NK-92 treated with Interleukin-12 subunit alpha and Interleukin-12 subunit beta, amount 100 ng/mL, for 24 hours (cell line): ENCODE measurements around the gene FMN1.

Experiments used
- DNase-seq: peaks from one replicate; lab custom pipeline; 2025; lab: John Stamatoyannopoulos, UW

The FMN1 gene

DNA sequence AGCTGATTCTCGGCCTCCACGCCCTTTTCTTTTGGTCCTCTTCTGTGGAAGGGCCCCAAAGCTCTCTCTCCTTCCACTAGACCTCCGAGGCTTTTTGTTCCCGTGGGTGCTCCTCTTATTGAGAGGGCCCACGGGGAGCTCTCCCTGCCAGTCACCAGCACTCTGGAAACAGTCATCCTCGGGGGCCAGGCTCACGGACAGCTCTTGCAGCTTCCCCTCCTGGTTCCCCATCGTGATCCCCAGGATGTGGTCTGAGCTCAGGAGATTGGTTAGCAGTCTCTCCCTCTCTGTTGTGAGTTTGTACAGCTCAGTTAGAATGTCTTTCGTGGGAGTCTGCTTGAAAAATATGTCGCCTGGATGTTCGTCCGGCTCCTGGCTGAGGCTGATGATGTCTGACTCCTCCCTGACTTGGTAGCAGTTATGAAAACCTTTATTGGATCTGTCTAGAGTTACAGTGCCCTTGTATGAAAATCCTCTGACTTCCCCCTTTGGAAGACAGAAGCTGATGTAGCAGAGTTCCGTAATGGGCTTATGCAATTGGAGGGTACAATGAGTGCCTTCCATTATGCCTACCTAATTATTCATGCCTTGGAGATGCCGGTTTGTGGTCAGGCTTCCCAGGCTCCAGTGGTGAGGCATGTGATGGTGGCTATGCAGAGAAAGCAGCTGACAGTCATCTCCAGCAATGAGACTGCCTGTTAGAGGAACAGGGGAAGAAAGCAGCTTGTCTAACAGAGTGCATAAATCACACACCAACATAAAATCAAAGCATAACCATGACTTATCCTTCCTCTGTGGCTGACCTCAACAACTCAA lies 40.0 kb downstream of the FMN1 start:
- DNase-seq: no peak

GRCh38 chr15:33153548-33153947 lies 41.0 kb downstream of the FMN1 start:
- DNase-seq: no peak

- DNase-seq: no peak
These were observed 41.9 kb downstream of the FMN1 start for GRCh38 chr15:33152502-33153109.

DNA sequence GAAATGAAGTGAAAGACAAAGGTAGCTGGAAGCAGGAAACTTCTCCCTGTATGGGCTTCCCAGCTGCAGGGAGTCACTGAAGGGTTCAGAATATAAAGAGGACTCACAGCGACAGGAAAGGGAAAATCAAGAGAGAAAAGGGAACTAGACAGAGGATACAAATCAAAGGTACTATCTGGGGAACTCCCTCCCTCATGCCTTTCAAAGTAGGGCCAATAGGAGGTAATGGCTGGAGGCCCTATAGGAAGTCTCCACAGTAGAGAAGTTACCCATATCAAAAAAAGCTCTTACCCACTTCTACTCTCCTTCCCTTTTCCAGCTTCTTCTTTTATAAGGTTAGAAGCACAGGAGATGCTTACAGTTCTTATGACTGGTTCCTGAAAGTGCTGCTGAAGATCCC lies 43.5 kb downstream of the FMN1 start:
- no peak for DNase-seq

DNA sequence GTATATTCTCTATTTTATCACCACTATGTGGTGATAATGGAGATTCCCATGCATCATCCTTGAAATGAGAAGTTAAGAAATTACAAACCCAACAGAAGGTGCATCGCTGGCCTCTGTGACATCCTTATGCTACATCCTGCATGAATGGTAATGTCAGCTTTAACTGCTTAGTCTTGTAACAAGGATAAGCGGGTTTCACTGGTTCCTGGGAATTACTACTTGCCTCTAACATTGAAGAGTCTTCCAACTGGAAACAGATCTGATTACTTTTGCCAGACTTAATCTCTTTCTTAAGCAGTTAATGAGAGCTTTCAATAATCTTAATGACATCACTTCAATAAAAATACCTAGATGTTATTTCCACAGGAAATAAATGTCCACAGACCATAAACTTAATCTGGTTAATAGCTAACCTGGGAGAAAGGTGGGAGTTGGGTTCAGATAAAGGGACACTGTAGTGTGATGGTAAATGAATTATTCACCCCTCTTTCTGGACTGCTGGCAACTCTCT lies 44.0 kb downstream of the FMN1 start:
- no peak for DNase-seq

- no peak for DNase-seq
These were observed 44.6 kb downstream of the FMN1 start for GRCh38 chr15:33149919-33150318.

DNA sequence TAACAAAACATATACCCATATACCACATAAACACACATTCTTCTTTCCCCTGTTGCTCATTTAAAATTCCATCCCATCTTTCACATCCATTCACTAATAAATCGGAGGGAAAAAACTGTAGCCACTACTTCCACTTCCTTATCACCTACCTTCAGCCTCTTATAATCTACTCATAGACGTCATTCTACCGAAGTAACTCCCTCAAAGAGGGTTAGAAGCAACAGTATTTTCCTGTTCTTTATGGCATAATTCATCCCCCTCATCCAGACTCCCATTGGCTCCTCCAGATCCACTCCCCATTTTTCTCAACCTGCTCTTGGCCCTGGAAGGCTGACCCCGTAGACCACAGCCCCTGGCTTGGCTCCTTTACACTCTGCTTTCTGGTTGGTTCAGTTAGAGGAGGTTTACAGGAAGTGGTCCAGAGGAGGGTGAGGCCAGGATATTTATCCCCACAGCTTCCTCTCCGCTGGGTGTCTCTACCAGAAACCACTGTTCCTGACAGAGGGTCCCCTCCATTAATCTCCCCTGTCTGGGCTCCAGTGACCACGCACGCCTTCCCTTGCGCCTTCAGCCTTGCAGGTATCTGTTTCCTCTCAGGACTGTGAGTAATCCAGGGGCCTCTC lies 46.3 kb downstream of the FMN1 start:
- no peak for DNase-seq

DNA sequence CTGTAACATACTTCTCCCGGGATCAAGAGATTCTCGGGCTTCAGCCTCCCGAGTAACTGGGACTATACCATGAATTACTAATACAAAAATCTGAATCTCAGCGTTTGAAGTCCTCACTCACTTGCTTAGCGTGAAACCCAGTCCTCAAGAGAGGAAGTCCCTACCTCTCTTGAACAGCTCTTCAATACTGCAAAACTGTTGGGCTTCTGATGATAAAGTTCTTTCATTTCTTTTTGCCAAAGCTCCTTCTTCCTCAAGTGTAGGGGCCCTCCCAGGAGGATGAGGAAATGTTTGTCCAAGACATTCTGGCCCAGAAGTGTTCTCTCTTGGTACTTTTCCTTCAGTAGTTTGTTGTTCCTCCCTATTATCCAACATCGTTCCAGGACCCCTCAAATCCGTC lies 48.5 kb downstream of the FMN1 start:
- DNase-seq: no peak

- no peak for DNase-seq
These were observed 49.1 kb downstream of the FMN1 start for GRCh38 chr15:33145447-33145846.

GRCh38 chr15:33142708-33143107 lies 51.8 kb downstream of the FMN1 start:
- DNase-seq: no peak

DNA sequence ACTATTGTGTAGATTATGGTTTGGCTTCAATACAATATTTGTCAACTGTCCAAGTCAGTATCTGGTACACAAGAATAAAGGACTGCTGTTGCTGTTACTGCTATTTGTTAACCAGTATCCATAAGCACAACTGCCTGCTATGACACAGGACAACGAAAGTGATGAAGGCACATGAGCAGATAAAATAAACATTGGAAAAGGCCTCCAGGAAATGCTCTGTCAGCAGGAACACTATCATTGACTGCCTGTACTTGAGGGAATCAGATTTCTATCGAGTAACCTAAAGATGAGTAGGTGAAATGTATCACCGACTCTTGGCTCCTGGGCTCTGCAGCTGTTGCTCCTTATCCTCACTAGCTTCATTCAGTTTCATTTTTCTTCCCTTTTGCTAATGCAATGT lies 56.5 kb downstream of the FMN1 start:
- no peak for DNase-seq

DNA sequence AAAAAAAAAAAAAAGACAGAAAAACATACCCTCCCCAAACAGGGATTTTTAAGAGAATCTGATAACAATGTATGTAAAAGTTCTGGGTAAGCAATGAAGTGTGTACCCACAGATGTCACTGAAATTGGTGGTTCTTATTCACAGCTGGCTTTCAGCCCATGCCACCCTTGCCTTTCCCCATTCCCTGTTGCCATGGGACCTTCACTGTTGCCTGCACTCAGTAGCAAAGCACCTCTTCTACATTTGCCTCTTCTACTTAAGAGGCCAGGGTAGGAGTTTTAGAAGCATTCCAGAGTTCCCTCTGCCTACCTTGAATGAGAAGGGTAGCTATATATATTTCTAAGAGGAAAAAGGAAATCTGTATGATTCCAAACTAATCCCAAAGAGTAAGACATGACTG lies 57.4 kb downstream of the FMN1 start:
- no peak for DNase-seq

DNA sequence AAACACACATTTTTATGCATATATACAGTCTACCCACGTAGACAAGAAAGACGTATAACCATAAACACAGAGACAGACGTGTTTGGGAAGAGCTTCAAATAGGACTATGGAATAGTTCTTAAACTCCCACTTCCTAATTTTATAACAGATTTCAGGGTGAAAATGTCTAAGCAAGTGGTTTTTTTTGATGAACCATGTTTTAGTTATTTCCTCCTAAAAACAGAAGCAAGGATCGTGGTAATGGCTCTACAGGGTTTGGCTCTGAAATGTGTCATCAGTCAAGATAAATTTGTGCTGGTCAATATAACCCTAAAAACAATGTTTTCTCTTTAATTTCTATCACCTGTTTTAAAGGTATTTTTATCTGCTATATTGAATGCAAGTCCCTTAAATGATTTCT lies 58.2 kb downstream of the FMN1 start:
- no peak for DNase-seq

GRCh38 chr15:33135355-33135781 lies 59.1 kb downstream of the FMN1 start:
- no peak for DNase-seq

- no peak for DNase-seq
These were observed 61.7 kb downstream of the FMN1 start for GRCh38 chr15:33132722-33133345.

DNA sequence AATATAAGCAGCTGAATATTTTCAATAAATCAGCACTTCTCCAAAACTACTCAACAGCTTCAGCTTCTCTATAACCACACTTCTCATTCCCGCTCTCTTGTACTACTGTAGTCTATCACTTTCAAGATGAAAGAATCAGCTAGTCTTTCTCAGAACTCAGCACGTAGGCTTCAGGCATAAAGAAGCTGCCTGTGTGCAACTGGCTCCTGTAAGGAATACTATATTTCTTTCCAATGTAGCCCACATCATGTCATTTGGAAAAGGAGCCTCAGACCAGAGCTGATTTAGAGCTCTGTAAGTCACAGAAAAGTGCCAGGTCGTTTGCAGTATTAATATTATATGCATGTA lies 62.3 kb downstream of the FMN1 start:
- no peak for DNase-seq

DNA sequence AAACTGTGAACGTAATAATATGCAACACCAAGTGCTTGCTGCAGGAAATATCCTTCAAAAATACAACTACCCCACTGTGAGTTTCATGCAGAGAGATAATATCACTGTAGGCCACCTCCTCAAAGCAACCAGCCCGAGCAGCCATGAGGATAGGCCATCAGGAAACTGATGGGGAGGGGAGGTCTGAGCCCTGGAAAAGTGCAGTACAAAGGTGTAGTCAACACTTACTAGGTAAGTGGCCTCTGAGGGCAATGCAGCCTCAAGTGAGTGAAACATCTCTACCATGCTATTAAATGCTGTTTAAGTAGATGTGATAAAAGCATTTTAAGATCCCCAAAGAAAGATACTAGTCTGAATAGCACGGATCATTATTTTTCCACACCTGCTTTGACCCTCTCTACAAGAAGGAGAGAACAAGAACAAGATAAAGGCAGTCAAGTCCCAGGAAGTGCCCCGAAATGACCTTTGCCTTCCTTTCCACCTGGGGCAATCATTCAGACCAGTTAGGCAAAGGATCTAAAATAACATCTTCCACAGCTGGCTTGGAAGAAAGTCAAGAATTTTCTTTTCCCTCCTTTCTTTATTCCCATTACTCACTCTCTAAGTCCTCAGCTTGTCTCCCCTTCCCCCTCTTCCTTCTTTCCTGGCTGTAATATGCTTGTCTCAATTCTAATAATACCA lies 62.8 kb downstream of the FMN1 start:
- DNase-seq: no peak

DNA sequence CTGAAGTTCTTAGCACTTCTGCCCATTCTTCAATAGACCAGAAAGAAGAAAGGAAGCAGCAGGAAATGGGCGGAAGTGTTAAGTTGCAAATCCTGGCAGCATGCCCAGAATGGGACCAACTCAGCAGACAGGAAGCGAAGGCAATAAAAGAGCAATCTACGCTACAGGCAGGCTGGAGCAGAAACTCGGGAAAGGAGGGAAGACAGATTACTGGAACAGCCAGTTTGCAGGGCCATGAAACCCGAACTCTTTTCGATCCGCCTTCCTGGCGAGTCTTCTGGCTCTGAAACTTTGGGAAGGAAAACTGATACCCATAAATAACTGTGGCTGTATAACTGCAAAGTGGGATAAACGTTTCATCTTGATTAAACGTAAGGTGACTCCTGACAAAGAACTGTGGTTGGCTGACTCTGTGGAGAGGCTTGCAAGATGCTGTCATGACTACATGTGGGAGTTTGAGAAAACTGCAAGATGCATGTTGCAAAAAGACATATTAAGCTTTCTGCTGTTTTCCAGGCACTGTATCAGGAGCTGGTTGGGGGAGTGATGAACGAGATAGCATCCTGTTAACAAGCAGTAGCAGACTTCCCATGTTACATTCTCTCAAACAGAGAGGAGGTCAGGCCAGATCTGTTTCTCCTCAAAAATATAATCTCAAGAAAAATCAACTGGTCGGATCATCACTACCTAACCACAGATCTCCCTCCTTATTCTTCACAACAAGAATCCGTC lies 67.8 kb downstream of the FMN1 start:
- no peak for DNase-seq

DNA sequence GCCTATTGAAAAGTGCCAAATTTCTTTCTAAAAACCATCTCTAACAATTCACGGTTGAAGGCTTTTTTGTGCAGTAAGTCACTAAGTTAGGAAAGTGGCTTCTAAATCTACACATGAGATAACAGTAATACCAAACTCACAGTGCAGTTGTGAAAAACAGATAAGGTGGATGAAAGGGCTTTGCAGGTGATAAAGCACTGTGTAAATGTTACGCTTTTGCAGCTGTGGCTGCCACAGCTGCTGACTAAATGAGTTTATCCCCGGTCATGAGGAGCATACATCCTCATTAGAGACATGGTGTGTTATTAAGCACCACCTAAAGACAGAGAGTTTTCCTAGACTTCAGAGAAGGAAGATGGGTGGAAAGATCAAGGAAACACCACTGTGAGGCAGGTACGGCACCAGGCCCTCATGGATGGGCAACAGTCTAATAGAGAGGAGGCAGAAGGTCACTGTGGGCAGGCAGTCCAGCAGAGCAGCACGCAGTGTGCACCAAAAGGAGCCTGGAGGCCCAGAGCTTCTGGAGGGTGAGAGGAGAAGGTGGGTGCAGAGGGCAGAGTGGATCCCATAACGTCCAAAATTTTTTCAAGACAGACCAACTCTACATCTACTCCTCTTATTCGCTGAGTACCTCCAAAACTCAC lies 68.5 kb downstream of the FMN1 start:
- DNase-seq: no peak

DNA sequence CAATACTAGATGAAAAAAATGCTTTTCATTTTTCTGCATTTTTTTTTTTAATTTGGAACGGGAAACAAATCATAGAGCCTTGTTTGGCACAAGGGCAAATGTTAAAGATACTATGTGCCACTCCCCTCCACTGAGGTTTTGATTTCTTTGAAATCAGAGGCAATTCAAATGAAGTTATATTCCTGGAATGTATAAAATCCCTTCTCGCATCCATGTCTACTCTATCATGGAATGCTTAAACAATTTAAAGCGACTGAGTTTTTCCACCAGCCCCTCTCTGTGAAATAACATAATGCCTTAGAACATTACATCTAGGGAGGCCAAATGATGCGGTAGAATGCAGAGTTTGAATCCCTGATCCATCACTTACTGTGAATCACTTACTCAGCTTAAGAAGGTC lies 69.7 kb downstream of the FMN1 start:
- no peak for DNase-seq

DNA sequence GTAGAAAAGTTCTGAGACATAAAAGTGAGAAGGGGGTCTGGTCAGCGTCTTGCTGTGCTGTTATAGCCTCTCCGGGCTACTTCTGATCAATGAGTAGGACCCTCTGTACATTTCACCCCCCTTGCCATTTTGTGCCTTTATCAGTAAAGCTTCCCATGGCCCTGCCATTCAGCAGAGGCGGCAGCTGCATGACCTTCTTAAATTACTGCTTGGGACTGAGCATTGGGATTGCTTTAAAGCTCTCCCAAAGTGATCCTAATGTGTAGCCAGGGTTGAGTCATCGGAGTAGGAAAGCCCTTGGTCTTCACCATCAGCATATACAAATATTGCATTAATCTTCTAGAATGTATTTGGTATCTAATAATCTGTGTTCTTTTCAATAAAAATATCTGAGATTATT lies 70.2 kb downstream of the FMN1 start:
- no peak for DNase-seq
